A549 treated with AZD9567 at 1 μM for 4 hours (cell line): Measurements from ENCODE around the gene CYS1. TPM values are rescaled to one million over a fixed set of nuclear protein-coding genes. Genes with fewer than 3 reads are reported as not detected.

ENCODE experiments used
- total RNA-seq: library from RNA; stranded (reverse); fragments of 200-300 nt; extraction: Qiagen RNA extraction; gene quantifications from 5 replicates; pipeline ENCODE4 v1.2.3, GENCODE V29; 2022; ENCODE audit not compliant: insufficient read depth

Gene CYS1, protein sequence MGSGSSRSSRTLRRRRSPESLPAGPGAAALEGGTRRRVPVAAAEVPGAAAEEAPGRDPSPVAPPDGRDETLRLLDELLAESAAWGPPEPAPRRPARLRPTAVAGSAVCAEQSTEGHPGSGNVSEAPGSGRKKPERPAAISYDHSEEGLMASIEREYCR
- total RNA-seq: 1.2 to 1.9 TPM (median 1.4 TPM) in 5 replicates

DNA sequence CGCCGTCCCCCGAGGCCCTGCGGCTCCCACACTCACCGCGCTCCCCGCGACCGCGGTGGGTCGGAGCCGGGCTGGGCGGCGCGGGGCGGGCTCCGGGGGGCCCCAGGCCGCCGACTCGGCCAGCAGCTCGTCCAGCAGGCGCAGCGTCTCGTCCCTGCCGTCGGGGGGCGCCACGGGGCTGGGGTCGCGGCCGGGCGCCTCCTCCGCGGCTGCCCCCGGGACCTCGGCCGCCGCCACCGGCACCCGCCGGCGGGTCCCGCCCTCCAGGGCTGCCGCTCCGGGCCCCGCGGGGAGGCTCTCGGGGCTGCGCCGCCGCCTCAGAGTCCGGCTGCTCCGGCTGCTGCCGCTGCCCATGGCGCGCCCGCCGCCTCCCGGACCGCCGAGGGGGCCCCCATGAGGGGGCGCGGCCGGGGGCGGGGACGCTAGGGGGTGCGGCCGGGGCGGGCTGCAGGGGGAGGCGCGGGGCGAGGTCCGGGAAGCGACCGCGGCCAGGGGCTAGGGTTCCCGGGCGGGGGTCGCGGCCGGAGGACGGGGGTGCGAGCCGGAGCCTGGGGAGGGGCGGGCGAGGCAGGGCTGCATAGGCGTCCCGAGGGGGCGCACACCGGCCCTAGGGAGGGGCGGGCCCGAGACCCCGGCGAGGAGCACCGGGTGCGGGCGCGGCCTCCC lies at the start of gene CYS1:
CYS1 (minus strand) TSS at position 542 of the 666 bp plus-strand sequence; CDS start at position 354, 188 bp downstream.

DNA sequence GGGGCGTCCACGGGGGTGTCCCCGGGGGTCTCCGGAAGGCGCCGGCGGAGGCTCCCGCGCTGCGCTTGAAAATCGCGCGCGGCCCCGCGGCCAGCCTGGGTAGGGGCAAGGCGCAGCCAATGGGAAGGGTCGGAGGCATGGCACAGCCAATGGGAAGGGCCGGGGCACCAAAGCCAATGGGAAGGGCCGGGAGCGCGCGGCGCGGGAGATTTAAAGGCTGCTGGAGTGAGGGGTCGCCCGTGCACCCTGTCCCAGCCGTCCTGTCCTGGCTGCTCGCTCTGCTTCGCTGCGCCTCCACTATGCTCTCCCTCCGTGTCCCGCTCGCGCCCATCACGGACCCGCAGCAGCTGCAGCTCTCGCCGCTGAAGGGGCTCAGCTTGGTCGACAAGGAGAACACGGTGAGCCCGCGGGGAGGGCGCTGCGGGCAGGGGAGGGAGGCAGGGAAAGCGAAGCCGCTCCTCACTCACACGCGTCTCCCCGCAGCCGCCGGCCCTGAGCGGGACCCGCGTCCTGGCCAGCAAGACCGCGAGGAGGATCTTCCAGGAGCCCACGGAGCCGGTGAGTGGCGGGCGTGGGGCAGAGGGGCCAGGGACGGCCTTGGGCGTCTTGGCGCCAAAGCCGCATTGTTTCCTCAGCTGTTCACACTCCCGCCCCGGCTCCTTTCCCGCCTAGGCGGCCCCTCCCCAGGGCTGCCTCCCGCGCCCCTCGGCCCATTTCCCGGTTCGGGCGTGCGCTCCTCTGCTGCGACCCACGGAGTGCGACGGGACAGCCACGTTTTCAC lies 42.5 kb upstream of the CYS1 start, which contains the start of gene RRM2:
RRM2 (plus strand) TSS at position 240 of the 781 bp plus-strand sequence; CDS start at position 300, 60 bp downstream.

DNA sequence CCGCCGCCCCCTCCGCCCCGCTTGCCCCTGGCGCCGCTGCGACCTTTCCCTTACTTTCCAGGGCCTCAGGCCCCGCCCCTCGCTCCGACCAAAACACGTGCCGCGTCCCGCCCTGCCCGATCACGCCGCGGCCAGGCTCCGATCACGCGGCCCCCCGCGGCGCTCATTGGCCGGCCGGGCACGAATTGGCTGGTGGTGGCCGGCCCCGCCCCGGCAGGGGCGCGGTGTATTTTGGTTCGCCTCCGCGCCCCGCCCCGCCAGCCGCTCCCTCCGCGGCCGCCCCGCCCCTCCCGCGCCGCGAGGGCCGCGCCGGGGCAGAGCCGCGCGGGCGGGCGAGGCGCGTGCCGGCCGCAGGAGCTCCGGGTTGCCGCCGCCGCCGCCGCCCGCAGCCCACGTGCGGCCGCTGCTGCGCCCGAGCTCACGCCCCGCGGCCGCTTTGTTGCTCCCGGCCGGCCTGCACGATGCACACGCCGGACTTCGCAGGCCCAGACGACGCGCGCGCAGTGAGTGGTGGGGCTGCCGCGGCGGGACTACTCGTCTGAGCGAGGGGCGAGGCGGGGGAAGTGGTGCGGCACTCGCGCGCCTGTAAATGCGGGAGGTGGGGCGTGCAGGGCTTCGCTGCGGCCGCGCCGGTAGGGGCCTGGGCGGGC lies 36.8 kb downstream of the CYS1 start, which contains the start of gene KLF11:
KLF11 (plus strand) TSS at position 295 of the 650 bp plus-strand sequence; CDS start at position 462, 167 bp downstream.

Other genes with a start within 250 kb of the CYS1 start
- gene TAF1B, start 236.9 kb downstream of the CYS1 start, total RNA-seq: 21.2 to 39.0 TPM (median 26.9 TPM) in 5 replicates
- gene GRHL1, start 128.7 kb downstream of the CYS1 start, total RNA-seq: 0.59 to 1.3 TPM (median 1.1 TPM) in 4 of 5 replicates, not detected in the other
- 2.8 to 6.4 TPM (median 3.8 TPM) in 5 replicates for gene KLF11, start 36.9 kb downstream of the CYS1 start, total RNA-seq
- 195 to 236 TPM (median 224 TPM) in 5 replicates for gene RRM2, start 42.3 kb upstream of the CYS1 start, total RNA-seq
- 170 to 236 TPM (median 215 TPM) in 5 replicates for gene HPCAL1, start 222.5 kb upstream of the CYS1 start, total RNA-seq